IMR-90 (cell line): Measurements from ENCODE around the gene CHSY3. TPM values are rescaled to one million over a fixed set of nuclear protein-coding genes. Genes with fewer than 3 reads are reported as not detected.

Source experiments
- ATAC-seq: fragments of 200-7000 bp; cut with Tn5 transposase; 2 replicates; pipeline ENCODE4 v1.9.1; 2020; ENCODE audit warnings: low read depth, mild to moderate bottlenecking, moderate library complexity
- BruUV-seq: library from RNA; stranded (reverse); fragments of 400-500 nt; replicated peaks from 2 replicates; lab custom pipeline; 2021; lab: Mats Ljungman, UMichigan
- CTCF ChIA-PET: fragments of 300-600 bp; formaldehyde crosslinking; extraction: SDS; loops from one replicate; lab custom pipeline; 2021; ENCODE audit warnings: antibody characterized with exemption; lab: Yijun Ruan, JAX
- POLR2A ChIA-PET: fragments of 300-600 bp; sonication (Branson Sonifier 250); formaldehyde crosslinking; loops from one replicate; lab custom pipeline; 2022; ENCODE audit warnings: antibody characterized with exemption; ENCODE audit not compliant: unreplicated experiment; lab: Charles Lee
- DNase-seq: peaks from one replicate; pipeline ENCODE4 v3.0.0; 2013
- H2AFZ ChIP-seq: replicated peaks from 2 replicates; pipeline ENCODE3; 2013; ENCODE audit warnings: low read length, mild to moderate bottlenecking; ENCODE audit not compliant: poor library complexity
- H2AK5ac ChIP-seq: 2 replicates; pipeline ENCODE4 v1.6.1; 2013; ENCODE audit warnings: low read depth, low read length, inconsistent platforms
- H2AK9ac ChIP-seq: replicated peaks from 2 replicates; pipeline ENCODE3; 2013; ENCODE audit warnings: mild to moderate bottlenecking, low read depth, low read length, moderate library complexity; ENCODE audit not compliant: poor library complexity
- H2BK120ac ChIP-seq: 2 replicates; pipeline ENCODE4 v1.6.1; 2013; ENCODE audit warnings: low read depth, low read length, inconsistent platforms
- H2BK15ac ChIP-seq: 3 replicates; pipeline ENCODE4 v1.6.1; 2013; ENCODE audit warnings: low read depth, low read length, inconsistent platforms
- H2BK20ac ChIP-seq: 2 replicates; pipeline ENCODE4 v1.6.1; 2013; ENCODE audit warnings: low read depth, mild to moderate bottlenecking, inconsistent platforms, low read length, moderate library complexity
- H2BK5ac ChIP-seq: 2 replicates; pipeline ENCODE4 v1.6.1; 2013; ENCODE audit warnings: mild to moderate bottlenecking, low read depth, low read length, inconsistent platforms; ENCODE audit not compliant: poor library complexity, severe bottlenecking
- H3K14ac ChIP-seq: replicated peaks from 2 replicates; pipeline ENCODE4 v1.6.1; 2013; ENCODE audit warnings: low read depth, low read length, inconsistent platforms
- H3K18ac ChIP-seq: 2 replicates; pipeline ENCODE4 v1.6.1; 2013; ENCODE audit warnings: low read depth, low read length, control low read depth
- H3K23ac ChIP-seq: 2 replicates; pipeline ENCODE4 v1.6.1; 2013; ENCODE audit warnings: low read depth, low read length, inconsistent platforms
- H3K27ac ChIP-seq: 2 replicates; pipeline ENCODE4 v1.5.1; 2013; ENCODE audit warnings: mild to moderate bottlenecking, control low read depth, low read length; ENCODE audit not compliant: insufficient read depth
- H3K27me3 ChIP-seq: 2 replicates; pipeline ENCODE4 v1.6.1; 2013; ENCODE audit warnings: low read length; ENCODE audit not compliant: control insufficient read depth, insufficient read depth
- H3K36me3 ChIP-seq: 2 replicates; pipeline ENCODE4 v1.6.1; 2013; ENCODE audit warnings: low read length, mixed read lengths; ENCODE audit not compliant: control insufficient read depth, insufficient read depth
- H3K4ac ChIP-seq: 2 replicates; pipeline ENCODE4 v1.6.1; 2013; ENCODE audit warnings: low read depth, low read length, inconsistent platforms
- H3K4me1 ChIP-seq: 2 replicates; pipeline ENCODE4 v1.6.1; 2013; ENCODE audit warnings: low read length, mixed read lengths; ENCODE audit not compliant: control insufficient read depth, insufficient read depth
- H3K4me2 ChIP-seq: 2 replicates; pipeline ENCODE4 v1.6.1; 2013; ENCODE audit warnings: low read depth, mild to moderate bottlenecking, control low read depth, low read length, moderate library complexity
- H3K4me3 ChIP-seq: 2 replicates; pipeline ENCODE4 v1.5.1; 2013; ENCODE audit warnings: low read depth, mild to moderate bottlenecking, control low read depth, low read length, moderate library complexity; ENCODE audit not compliant: insufficient read depth
- H3K56ac ChIP-seq: 2 replicates; pipeline ENCODE4 v1.6.1; 2013; ENCODE audit warnings: low read length, inconsistent platforms; ENCODE audit not compliant: insufficient read depth; ENCODE audit errors: extremely low read depth
- H3K79me1 ChIP-seq, 2 experiments: 2 replicates each; pipeline ENCODE4 v1.6.1; 2013; ENCODE audit warnings: low read length in 2 of 2, inconsistent platforms in 1 of 2, low read depth in 1 of 2
- H3K9ac ChIP-seq: 2 replicates; pipeline ENCODE4 v1.6.1; 2013; ENCODE audit warnings: low read depth, low read length, control low read depth
- H3K9me1 ChIP-seq: 2 replicates; pipeline ENCODE4 v1.6.1; 2013; ENCODE audit warnings: low read length, inconsistent platforms; ENCODE audit not compliant: insufficient read depth
- H3K9me3 ChIP-seq: 2 replicates; pipeline ENCODE4 v1.6.1; 2013; ENCODE audit warnings: low read length; ENCODE audit not compliant: control insufficient read depth, insufficient read depth
- H4K20me1 ChIP-seq: 2 replicates; pipeline ENCODE4 v1.6.1; 2013; ENCODE audit warnings: low read length, inconsistent platforms; ENCODE audit not compliant: insufficient read depth
- H4K5ac ChIP-seq: 2 replicates; pipeline ENCODE4 v1.6.1; 2013; ENCODE audit warnings: mild to moderate bottlenecking, low read depth, low read length, control low read depth
- H4K8ac ChIP-seq, 2 experiments: 2 replicates each; pipeline ENCODE4 v1.6.1; 2013; ENCODE audit warnings: low read depth in 2 of 2, low read length in 2 of 2, control low read depth in 1 of 2, inconsistent platforms in 1 of 2
- H4K91ac ChIP-seq: 2 replicates; pipeline ENCODE4 v1.6.1; 2013; ENCODE audit warnings: low read depth, low read length, inconsistent platforms; ENCODE audit not compliant: insufficient read depth
- BHLHE40 ChIP-seq: fragments of 150-350 bp; IDR thresholded peaks from 2 replicates; pipeline ENCODE4 v1.6.1; 2016; ENCODE audit warnings: mild to moderate bottlenecking, low read depth, low read length
- CEBPB ChIP-seq: IDR thresholded peaks from 2 replicates; pipeline ENCODE4 v1.6.1; 2012; ENCODE audit warnings: low read depth, low read length, improper control_type of control experiment
- CHD1 ChIP-seq: IDR thresholded peaks from 2 replicates; pipeline ENCODE4 v1.6.1; 2012; ENCODE audit warnings: low read depth, low read length, improper control_type of control experiment
- CTCF ChIP-seq: conservative IDR thresholded peaks from 2 replicates; pipeline ENCODE4 v1.5.1; 2012; ENCODE audit warnings: mild to moderate bottlenecking, low read depth, low read length, improper control_type of control experiment
- ELK1 ChIP-seq: fragments of 150-350 bp; IDR thresholded peaks from 2 replicates; pipeline ENCODE4 v1.6.1; 2016; ENCODE audit warnings: low read depth, mild to moderate bottlenecking, low read length, moderate library complexity, borderline replicate concordance
- FOS ChIP-seq: fragments of 150-350 bp; IDR thresholded peaks from 2 replicates; pipeline ENCODE4 v1.6.1; 2016; ENCODE audit warnings: low read depth, low read length
- MAFK ChIP-seq: IDR thresholded peaks from 2 replicates; pipeline ENCODE4 v1.6.1; 2012; ENCODE audit warnings: low read depth, low read length, improper control_type of control experiment
- MAZ ChIP-seq: IDR thresholded peaks from 2 replicates; pipeline ENCODE4 v1.6.1; 2012; ENCODE audit warnings: low read depth, mild to moderate bottlenecking, low read length, improper control_type of control experiment, moderate library complexity, borderline replicate concordance
- MXI1 ChIP-seq: IDR thresholded peaks from 2 replicates; pipeline ENCODE4 v1.6.1; 2012; ENCODE audit warnings: low read depth, mild to moderate bottlenecking, low read length, moderate library complexity, borderline replicate concordance
- NFE2L2 ChIP-seq: fragments of 150-350 bp; IDR thresholded peaks from 2 replicates; pipeline ENCODE4 v1.6.1; 2016; ENCODE audit warnings: low read depth, mild to moderate bottlenecking, low read length
- POLR2A ChIP-seq: IDR thresholded peaks from 2 replicates; pipeline ENCODE4 v1.6.1; 2012; ENCODE audit warnings: mild to moderate bottlenecking, low read depth, low read length
- RAD21 ChIP-seq: IDR thresholded peaks from 2 replicates; pipeline ENCODE4 v1.6.1; 2012; ENCODE audit warnings: low read length, improper control_type of control experiment
- RCOR1 ChIP-seq: IDR thresholded peaks from 2 replicates; pipeline ENCODE4 v1.6.1; 2012; ENCODE audit warnings: mild to moderate bottlenecking, low read length, improper control_type of control experiment; ENCODE audit not compliant: insufficient replicate concordance
- RFX5 ChIP-seq: IDR thresholded peaks from 2 replicates; pipeline ENCODE4 v1.8.0; 2012; ENCODE audit warnings: low read depth, mild to moderate bottlenecking, low read length, moderate library complexity
- SMC3 ChIP-seq: fragments of 150-350 bp; IDR thresholded peaks from 2 replicates; pipeline ENCODE4 v1.6.1; 2016; ENCODE audit warnings: low read depth, mild to moderate bottlenecking, antibody characterized with exemption, low read length, moderate library complexity
- WGBS, 2 experiments: methylation state at CpG; one replicate each; pipeline versions ENCODE4 v1.1.5 to v1.1.7; 2013; ENCODE audit warnings: missing lambda C conversion rate in 2 of 2; ENCODE audit not compliant: insufficient read length in 1 of 2; ENCODE audit errors: extremely low coverage in 2 of 2; 5-methylcytosine and 5-hydroxymethylcytosine counted together
- dilution Hi-C: fragments of 300-500 bp; cut with HindIII; formaldehyde crosslinking; loops from one replicate; pipeline ENCODE4 v1.14.3; 2018; ENCODE audit warnings: low sequenced_read_pairs; ENCODE audit not compliant: unreplicated experiment
- in situ Hi-C: fragments of 300-500 bp; cut with MboI; formaldehyde crosslinking; loops from 3 replicates; pipeline ENCODE4 v1.14.3; 2019; ENCODE audit warnings: low sequenced_read_pairs, inconsistent platforms, mixed read lengths
- intact Hi-C: fragments of 100-400 bp; cut with micrococcal nuclease; formaldehyde crosslinking; loops from 2 replicates; pipeline ENCODE4 v1.10.0; 2022
- polyA plus RNA-seq, 3 experiments: library from polyadenylated mRNA; depleted of rRNA; stranded (reverse); fragments of >200 nt; gene quantifications; 2 replicates each; pipeline ENCODE4 v1.2.3, GENCODE V29; 2012; ENCODE audit warnings: low replicate concordance in 1 of 3
- total RNA-seq: library from RNA; depleted of rRNA; stranded (reverse); fragments of >200 nt; gene quantifications from 2 replicates; pipeline ENCODE4 v1.2.3, GENCODE V29; 2012
- TF ChIP-seq, protein P1 (sequence below): fragments of 150-350 bp; IDR thresholded peaks from 2 replicates; pipeline ENCODE4 v1.6.1; 2017; ENCODE audit warnings: mild to moderate bottlenecking, antibody characterized with exemption, low read length, low read depth

CHSY3 gene
- total and polyA plus RNA-seq, 2 of the 4 experiments (the other 2 are of a cell fraction): 0.62 to 1.3 TPM

- no peak overlapping the region for H4K91ac ChIP-seq
- no peak overlapping the region for H3K14ac ChIP-seq
- H2BK5ac ChIP-seq: no peak overlapping the region
- no peak overlapping the region for H3K18ac ChIP-seq
- no peaks in the 10 kb centered on the region for H3K36me3 ChIP-seq
- no peak overlapping the region for H3K56ac ChIP-seq
- H3K9me3 ChIP-seq: peaks cover 5% of the 10 kb centered on the region
- ChIA-PET POLR2A (no interaction called here), CTCF (no interaction called here)
- DNase-seq (no peak), ATAC-seq (no peak)
- no peak overlapping the region for H2AFZ ChIP-seq
- H3K4me1 ChIP-seq: no peaks in the 10 kb centered on the region
- dilution Hi-C loops: no loop called here
- H2AK5ac ChIP-seq: no peak overlapping the region
- intact Hi-C loops: no loop called here
- no TSS peak for BruUV-seq
- H3K23ac ChIP-seq: no peak overlapping the region
- no peak overlapping the region for H3K4me2 ChIP-seq
- no peak overlapping the region for H2BK120ac ChIP-seq
- no peak overlapping the region for H2BK15ac ChIP-seq
- H4K20me1 ChIP-seq: no peaks in the 10 kb centered on the region
- no peak overlapping the region for H3K27ac ChIP-seq
- H3K79me1 ChIP-seq: no peaks in the 10 kb centered on the region
- no peaks in the 10 kb centered on the region for H3K27me3 ChIP-seq
- H3K9ac ChIP-seq: no peak overlapping the region
- WGBS, 2 experiments: no CpG with 5 or more reads among the region's 4 CpGs
- in situ Hi-C loops: no loop called here
- no peak overlapping the region for H4K5ac ChIP-seq
- H2BK20ac ChIP-seq: no peak overlapping the region
- H3K9me1 ChIP-seq: no peaks in the 10 kb centered on the region
- H4K8ac ChIP-seq: no peak overlapping the region
- TF ChIP-seq CTCF: no peak
- TF ChIP-seq, protein P1, sequence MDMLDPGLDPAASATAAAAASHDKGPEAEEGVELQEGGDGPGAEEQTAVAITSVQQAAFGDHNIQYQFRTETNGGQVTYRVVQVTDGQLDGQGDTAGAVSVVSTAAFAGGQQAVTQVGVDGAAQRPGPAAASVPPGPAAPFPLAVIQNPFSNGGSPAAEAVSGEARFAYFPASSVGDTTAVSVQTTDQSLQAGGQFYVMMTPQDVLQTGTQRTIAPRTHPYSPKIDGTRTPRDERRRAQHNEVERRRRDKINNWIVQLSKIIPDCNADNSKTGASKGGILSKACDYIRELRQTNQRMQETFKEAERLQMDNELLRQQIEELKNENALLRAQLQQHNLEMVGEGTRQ: no peak
- no peak for TF ChIP-seq CHD1
- no peak for TF ChIP-seq SMC3
- no peak for TF ChIP-seq BHLHE40
- no peak for TF ChIP-seq MAZ
- TF ChIP-seq CEBPB: no peak
- no peak for TF ChIP-seq POLR2A
- TF ChIP-seq MXI1: no peak
- no peak for TF ChIP-seq ELK1
- no peak for TF ChIP-seq RCOR1
- TF ChIP-seq FOS: no peak
- no peak for TF ChIP-seq RFX5
- no peak for TF ChIP-seq NFE2L2
- TF ChIP-seq RAD21: no peak
- no peak for TF ChIP-seq MAFK
- no peak overlapping the region for H3K4ac ChIP-seq
- H2AK9ac ChIP-seq: no peak overlapping the region
- H3K4me3 ChIP-seq: no peak overlapping the region
Measured at GRCh38 chr5:130017173-130017572, 112.9 kb downstream of the CHSY3 start.
